Inferior parietal cortex (tissue), 1 donor: Measurements from ENCODE around the gene WDR62.
A peak's percentile ranks its signal among the peaks of the same experiment; 100 is the strongest.

Experiments
- DNase-seq: peaks from one replicate; pipeline ENCODE4 v3.0.0-alpha.2; 2016; ENCODE audit errors: extremely low spot score

WDR62 gene

DNA sequence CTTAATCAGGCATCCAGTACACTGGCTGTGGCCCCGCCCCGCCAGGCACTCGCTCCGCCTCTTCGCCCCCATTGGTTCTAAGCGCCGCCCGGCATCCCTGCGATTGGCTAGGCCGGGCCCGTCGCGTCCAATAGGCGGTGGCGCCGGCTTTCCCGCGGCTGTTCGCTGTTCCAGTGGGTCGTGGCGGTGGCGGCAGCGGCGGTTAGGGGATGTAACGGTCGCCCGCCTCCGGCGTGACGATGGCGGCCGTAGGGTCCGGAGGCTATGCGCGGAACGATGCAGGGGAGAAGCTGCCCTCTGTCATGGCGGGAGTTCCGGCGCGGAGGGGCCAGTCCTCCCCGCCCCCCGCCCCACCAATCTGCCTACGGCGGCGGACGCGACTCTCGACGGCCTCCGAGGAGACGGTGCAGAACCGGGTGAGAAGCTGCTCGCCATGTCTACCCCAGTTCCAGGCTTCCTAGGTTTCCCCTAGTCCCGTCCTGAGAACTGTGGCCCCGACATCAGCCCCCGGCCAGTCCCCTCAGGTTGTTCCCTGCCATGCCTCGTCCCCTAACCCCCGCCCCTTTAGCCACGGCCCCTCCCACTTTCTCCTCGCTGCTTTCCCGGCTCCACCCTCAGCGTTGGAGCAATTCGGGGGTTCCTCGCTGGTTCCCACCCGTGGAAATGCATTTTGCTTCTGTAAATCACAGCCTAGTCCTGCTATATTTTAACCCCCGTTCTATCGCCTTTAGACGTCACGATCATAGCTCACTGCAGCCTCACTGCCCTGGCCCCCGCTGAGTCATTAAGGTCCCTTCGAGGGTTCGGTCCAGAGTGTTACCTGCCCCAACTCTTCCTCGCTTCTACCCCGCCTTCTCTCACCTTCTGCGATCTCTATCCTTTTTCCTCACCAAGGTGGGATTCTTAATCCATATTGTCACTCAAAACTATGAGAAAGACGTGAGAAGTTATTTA lies at the start of gene WDR62:
Gene WDR62, plus strand, starts transcription at position 165 of the 954 bp plus-strand sequence. Its CDS starts 75 bp downstream, at position 240.
- no peak for DNase-seq

DNA sequence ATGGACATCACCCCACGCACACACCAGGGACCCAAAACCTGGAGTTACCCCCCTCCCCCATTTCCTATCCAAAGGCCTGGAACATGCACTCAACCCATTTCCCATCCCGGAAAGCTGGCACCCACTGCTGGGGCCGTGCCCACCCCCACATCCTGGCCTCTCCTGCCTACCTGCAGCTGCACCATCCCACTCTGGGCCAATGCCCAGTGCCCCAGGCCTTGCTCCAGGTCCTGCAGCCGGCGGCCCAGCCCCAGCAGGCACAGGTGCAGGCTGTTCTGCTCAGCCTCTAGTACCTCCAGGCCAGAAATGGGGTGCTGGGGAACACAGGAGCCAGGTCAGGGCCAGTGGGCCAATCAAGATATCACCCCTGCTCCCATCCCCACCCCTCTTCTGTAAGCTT lies 47.7 kb upstream of the WDR62 start:
- no peak for DNase-seq

DNA sequence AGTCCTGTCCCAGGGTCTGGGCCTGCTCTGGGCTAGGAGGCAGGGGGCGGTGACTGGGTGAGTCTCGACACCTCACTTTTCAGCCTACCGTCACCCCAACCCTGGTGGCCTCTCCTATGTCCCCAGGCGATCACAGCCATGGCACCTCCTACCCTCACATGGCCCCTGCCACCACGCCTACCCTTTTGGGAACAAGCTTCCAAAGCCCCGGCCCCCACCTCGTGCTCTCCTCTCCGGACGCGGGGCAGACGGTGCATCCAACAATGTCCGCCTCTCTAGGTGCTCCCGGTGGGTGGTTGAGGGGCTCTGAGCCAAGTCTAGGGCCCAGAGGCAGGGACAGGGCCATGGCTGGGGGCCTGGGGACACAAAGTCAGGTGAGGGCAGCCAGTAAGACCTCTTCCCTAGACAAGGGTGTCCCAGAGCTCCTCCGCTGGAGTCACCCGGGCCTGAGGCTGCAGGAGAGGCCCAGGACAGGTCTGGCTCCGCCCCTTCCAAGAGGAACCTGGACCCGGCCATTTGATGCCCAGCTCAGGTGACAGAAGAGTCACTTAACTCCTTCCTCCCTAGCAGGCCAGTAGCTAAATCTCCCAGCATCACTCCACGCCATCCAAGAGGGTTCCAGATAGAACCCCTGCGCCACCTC lies 46.2 kb upstream of the WDR62 start, which contains the start of gene SYNE4:
Gene SYNE4, minus strand, starts transcription at position 478 of the 643 bp plus-strand sequence. Its CDS starts 132 bp downstream, at position 346.
- DNase-seq = no peak

DNA sequence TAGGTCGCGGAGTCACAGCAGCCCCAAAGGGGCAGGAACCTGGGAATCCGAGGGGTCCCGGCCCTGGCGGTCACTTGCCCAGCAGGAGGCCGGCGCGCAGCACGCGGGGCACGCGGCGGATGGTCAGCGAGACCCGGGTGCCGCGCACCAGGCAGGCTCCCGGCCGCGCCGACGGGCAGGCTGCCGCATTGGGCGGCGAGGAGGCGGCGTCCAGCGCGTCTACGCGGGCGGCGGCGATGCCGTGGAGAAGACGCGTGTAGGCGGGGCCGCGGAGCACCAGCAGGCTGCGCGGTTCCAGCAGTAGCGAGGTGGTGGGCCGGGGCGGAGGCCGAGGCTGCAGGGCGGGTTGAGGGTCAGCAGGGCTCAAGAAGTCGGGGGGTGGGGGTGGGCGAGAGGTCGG lies 45.5 kb upstream of the WDR62 start:
- no peak for DNase-seq

DNA sequence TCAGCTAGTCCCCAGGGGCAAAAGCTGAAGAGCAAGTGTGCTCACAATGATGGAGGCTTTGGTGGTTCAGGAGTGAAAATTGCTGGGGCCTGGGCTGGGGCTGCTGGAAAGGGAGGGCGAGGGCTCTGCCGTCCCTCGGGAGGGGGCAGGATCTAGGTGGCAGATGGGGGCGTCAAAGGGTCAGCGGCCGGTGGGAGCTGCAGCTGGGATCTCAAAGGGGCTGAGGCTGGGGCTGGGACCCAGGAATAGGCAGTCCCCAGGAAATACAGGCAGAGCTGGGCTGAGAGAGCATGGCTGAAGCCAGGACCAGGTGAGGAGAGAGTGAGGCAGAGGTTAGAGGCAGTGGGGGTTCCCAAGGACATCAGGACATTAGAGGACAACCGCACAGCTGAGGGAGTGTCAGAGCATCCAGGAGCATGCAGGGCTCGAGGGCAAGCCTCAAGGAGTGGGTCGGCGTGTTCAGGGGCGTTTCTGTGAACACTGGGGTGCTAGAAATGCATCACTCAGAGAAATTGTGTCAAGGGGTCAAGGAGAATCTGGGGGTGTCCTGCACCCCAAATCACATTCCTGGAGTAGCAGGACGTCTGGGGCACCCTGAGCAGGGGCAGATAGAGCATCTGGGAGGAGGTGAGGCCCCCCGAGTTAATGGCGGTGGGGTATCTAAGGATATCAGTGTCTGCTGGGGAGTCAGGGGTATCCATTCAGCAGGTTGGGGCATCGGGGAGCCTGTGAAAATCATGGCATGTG lies 44.9 kb upstream of the WDR62 start:
- DNase-seq = no peak

DNA sequence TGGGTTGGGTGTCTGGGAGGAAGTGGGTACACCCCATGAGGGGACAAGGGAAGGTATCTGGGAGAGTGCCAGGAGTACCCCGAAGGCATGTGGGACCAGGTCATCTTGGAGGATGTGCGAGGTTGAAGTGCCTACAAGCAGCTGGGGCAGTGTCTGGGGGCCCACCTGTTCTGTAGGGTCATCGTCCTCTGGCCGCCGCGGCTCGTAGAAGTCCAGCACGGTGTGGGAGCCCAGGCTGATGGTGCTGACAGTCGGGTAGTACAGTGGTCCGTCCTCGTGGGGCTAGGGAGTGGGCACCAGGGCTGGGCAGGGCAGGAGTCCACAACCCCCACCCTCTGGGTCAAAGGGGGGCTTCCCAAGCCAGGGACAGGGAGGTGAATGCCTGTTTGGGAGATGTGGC lies 44.3 kb upstream of the WDR62 start:
- no peak for DNase-seq

DNA sequence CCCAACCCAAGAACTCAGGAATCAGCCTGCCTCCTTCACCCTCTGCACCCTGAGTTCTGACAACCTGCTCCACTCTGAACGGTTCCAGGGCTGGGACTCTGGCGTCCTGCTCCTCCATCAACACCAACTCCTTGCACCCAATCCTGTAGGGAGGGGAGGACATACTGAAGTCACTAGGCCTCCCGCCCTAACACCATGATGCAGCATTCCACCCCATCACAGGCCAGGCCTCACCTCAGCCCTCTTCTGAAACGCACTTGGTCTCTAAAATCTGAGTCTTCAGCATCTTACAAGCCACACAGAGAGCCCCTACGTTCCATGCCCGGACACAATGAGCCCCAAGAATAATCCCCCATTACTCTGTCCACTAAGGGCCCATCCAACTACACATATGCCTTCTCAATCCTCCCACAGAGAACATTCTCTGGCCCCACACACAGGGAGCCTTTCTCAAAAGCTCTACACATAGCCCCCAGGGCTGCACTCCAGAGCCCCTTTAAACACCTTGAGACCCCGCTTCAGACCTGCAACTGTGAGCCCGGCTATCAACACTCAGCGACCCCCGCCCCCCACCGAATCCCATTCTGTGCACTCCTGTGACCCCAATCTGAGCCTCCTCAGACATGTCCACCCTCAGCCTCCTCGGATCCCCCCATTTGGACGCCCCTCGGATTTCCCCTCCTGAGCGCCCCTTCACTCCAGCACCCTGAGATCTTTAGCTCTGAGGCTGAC lies 41.3 kb upstream of the WDR62 start:
- DNase-seq = no peak

DNA sequence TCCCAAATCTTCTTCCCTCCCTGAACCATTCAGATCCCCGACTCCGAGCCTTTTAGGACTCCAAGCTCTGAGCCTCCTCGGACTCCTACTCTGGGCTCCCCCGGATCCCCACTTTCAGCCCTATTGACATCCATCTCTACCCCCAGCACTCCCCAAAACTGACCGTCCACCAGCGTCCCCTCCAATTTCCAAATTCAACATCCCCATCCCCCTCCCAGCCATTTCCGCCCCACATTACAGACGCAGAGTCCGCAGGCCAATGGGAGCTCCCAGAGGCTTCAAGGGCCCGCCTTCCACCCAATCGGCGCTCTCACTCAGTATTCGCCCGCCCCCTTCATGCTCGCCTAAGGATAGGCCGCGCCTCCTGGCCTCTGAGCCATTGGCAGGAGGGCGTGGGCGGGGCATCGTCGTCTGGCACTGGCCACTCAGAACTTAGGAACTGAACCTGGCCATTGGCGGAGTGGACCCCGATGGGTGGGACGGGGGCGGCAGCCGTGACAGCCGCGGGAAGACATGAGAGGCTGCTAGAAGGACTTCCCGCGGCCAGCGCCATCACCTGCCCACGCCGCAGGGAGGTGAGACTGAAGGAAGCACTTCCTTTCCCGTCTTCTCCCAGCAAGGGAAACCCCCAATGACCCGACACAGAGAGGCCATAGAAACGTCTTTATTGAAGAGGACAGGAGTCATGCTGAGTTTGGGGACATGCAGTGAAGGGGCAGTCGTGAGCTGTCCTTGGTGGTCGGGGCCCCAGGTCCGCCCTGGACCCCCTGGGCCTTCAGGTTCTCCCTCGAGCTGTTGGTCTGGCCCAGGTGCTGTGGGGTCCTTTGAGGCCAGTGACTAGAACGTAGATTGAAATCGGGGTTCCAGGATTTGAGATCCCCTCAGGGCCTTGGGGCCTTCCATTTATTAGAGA lies 40.4 kb upstream of the WDR62 start, which contains the start of gene ALKBH6:
Gene ALKBH6, minus strand, starts transcription at position 202 of the 913 bp plus-strand sequence. CDS start 816 bp downstream, outside the sequence.
- DNase-seq = peak; percentile 98

DNA sequence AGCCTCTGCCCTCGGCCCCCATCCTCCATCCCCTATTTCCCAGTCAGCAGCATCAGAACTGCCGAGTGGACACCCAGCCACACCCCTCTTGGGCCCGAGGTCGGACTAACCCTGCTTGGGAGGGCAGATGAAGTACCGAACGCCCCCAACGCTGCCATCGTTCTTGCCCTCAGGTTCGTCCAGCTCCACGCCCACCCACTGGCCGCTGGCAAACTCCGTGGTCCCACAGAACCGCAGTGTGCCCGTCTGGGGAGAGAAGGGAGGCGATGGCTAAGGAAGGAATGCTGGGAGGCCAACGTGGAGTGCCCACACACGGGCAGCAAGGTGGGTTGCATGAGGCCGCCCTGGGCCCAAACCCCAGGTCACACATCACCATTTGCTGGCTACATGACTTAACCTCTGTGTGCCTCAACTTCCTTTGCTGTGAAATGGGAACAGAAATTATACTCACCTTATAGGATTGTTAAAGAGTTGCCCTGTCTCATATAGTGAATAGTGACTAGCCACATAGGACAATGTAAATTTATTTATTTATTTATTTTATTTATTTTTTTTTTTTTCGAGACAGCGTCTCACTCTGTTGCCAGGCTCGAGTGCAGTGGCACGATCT lies 35.5 kb upstream of the WDR62 start:
- DNase-seq = no peak

DNA sequence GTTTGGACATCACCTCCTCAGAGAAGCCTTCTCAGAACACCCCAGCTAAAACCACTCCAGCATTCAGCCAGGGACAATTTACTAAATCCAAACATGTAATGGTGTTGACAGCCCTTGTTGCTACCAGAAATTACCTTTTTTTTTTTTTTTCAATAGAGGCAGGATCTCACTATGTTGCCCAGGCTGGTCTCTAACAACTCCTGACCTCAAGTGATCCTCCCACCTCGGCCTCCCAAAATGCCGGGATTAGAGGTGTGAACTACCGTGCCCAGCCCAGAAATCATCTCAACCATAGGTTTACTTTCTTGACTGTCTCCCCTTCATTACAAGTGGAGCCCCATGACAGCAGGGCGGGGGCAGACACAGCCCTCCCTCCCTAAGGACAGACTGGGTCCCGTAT lies 31.3 kb upstream of the WDR62 start:
- DNase-seq = no peak

DNA sequence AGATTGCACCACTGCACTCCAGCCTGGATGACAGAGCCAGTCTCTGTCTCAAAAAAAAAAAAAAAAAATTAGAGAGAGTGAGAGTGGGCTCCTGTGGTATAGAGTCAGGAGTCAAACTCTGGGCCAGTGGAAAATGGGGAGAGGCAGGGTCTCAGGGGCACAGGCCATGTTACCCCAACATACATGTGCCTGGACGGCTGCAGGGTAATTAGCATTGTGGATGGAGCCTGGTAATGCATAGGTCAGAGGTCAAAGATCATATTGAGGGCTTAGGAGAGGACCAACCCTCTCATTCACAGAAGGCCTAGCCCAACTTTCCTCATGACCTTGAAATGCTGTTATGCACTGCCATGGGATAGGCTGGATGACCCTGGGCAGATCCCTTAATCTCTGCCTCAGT lies 29.2 kb upstream of the WDR62 start:
- DNase-seq = no peak

DNA sequence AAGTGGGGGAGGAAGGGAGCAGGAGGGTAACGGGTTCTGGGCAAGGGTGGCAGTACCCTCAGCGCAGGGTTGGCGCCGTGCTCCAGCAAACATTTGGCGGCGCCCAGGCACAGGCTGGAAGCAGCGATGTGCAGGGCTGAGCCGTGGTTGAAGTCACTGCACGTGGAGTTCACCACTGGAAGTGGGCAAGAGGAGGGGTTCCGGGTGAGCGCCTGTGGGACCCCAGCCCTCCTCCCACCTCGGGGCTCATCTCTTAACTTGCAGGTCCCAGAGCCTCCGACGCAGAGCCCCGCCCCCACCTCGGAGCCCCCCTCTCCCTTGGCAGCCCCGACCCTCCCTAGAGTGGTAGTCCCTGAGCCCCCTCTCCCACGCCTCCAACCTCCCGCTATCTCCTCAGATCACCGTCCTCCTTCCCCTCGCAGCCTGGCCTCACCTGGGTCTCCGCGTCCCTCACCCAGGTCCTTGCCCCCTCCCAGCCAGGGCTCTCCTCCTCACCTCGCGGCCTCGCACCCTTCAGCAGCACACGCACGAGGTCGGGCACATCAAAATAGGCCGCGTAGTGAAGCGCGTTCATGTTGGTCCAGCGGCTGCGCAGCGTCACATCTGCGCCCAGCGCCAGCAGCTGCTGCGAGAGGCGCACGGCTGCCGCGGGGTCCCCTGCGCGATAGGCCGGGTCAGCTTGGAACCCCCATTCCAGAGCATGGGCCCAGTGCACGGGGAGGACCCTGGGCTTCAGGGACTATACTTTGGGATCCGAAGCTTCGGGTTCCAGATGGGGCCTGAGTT lies 28.4 kb upstream of the WDR62 start:
- DNase-seq = no peak

DNA sequence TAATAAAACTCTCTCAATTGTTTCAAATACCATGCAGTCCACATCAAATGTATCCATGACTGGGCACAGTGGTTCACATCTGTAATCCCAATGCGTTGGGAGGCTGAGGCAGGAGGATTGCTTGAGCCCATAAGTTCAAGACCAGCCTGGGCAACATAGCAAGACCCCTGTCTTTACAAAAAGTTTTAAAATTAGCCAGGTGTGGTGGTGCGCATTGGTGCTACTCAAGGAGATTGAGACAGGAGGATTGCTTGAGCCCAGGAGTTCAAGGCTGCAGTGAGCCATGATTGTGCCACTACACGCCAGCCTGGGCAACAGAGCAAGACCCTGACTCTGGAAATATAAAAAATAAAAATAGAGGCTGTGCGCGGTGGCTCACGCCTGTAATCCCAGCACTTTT lies 27.0 kb upstream of the WDR62 start:
- DNase-seq = no peak

DNA sequence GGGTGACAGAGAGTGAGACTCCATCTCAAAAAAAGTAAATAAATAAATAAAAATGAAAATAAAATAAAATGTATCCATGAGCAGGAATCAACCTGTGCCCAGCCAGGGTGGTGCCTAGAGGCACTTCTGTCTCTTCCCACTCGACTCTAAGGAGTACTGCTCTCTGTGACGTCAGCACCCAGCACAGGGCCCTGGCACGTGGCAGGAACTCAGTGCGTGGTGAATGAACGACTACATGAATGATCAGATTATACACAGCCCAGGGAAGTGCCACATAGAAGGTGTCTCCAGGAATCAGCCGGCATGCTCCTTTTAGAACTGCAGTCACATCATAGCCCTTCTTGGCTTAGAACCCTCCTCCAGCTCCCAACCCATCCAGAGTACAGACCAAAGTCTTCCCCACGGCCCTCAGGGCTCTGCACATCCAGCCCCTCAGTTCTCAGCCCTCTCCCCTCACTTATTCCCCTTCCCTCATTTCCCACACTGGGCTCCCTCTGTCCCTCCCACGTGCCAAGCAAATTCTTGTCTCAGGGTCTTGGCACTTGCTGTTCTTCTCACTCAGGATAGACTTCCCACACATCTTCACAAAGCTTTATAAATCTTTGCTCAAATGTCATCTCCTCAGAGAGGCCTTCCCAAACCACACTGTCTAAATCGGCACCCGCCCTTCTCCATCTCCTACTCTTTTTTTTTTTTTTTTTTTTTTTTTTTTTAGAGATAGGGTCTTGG lies 26.2 kb upstream of the WDR62 start:
- DNase-seq = no peak

DNA sequence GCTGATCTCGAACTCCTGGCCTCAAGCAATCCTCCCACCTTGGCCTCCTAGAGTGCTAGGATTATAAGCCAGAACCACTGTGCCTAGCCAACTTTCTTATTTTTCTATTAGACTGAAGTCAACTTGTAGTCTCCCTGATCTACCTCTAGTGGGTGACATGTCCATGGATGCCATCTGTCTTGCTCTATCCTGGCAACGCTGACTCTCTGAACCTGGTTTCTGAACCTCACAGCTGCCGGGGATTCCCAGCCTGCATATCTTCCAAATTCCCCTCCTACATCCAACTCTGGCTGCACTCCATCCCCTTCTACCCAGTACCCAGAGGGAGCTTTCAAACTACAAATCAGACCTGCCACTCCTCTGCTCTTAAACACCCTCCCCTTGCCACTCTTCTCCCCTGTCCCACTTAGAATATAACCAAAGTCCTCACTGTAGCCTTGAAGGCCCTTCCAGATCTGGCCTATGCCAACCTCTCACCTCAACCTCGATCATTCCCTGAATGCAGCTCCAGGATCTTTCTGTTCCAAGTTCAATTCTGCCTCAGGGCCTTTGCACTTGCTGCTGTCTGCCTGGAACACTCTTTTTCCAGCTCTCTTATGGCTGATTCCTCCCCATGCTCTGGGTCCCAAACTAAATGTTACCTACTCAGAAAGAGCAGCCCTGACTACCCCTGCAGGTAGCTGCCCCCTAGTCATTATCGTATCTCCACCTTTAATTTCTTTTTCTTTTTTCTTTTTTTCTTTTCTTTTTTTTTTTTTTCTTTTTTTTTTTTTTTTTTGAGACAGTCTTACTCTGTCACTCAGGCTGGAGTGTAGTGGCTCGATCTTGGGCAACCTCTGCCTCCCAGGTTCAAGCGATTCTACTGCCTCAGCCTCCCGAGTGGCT lies 24.2 kb upstream of the WDR62 start:
- no peak for DNase-seq

DNA sequence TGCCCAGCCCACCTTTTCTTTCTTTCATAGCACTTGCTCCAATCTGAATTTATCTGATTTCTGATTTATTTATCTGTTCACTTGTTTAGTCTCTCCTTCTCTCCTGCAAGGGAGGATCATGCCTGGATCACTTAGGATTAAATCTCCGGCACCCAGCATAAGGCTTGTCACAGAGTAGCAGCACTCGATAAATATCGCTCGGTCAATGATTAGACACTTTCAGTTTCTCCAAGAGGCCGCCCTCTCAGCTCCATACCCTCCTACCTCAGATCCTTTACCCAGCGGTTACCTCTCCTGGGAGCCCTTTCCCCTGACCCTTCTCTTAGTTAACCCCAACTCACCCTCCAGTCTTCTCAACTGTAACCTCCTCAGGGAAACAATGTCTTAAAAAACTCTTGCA lies 23.4 kb upstream of the WDR62 start:
- DNase-seq = no peak
